Ishikawa (cell line): ENCODE data around the gene SASH1.

Source experiments
- CEBPB ChIP-seq: IDR thresholded peaks from 2 replicates; pipeline ENCODE4 v1.6.1; 2012
- CREB1 ChIP-seq: IDR thresholded peaks from 2 replicates; pipeline ENCODE4 v1.6.1; 2012; ENCODE audit warnings: low read depth
- EGR1 ChIP-seq: IDR thresholded peaks from 2 replicates; pipeline ENCODE4 v1.6.1; 2012
- EP300 ChIP-seq: IDR thresholded peaks from 2 replicates; pipeline ENCODE4 v1.6.1; 2012; ENCODE audit warnings: borderline replicate concordance
- FOXM1 ChIP-seq: IDR thresholded peaks from 2 replicates; pipeline ENCODE4 v1.6.1; 2012; ENCODE audit warnings: low read depth, borderline replicate concordance
- NFIC ChIP-seq: IDR thresholded peaks from 2 replicates; pipeline ENCODE4 v1.6.1; 2012
- RAD21 ChIP-seq: IDR thresholded peaks from 2 replicates; pipeline ENCODE4 v1.6.1; 2012; ENCODE audit warnings: low read depth
- TAF1 ChIP-seq: IDR thresholded peaks from 2 replicates; pipeline ENCODE4 v1.6.1; 2012; ENCODE audit warnings: low read depth, mild to moderate bottlenecking
- TCF12 ChIP-seq: IDR thresholded peaks from 2 replicates; pipeline ENCODE4 v1.6.1; 2012; ENCODE audit warnings: low read depth
- TEAD4 ChIP-seq: IDR thresholded peaks from 2 replicates; pipeline ENCODE4 v1.6.1; 2012
- YY1 ChIP-seq: IDR thresholded peaks from 2 replicates; pipeline ENCODE4 v1.6.1; 2012; ENCODE audit warnings: low read depth
- ZBTB7A ChIP-seq: IDR thresholded peaks from 2 replicates; pipeline ENCODE4 v1.6.1; 2012; ENCODE audit warnings: low read depth
- TF ChIP-seq, protein P1 (sequence below): IDR thresholded peaks from 2 replicates; pipeline ENCODE4 v1.6.1; 2012
- TF ChIP-seq, protein P2 (sequence below): IDR thresholded peaks from 2 replicates; pipeline ENCODE4 v1.6.1; 2012
- TF ChIP-seq, protein P3 (sequence below): IDR thresholded peaks from 2 replicates; pipeline ENCODE4 v1.6.1; 2012; ENCODE audit warnings: low read depth, mild to moderate bottlenecking

SASH1 gene

DNA sequence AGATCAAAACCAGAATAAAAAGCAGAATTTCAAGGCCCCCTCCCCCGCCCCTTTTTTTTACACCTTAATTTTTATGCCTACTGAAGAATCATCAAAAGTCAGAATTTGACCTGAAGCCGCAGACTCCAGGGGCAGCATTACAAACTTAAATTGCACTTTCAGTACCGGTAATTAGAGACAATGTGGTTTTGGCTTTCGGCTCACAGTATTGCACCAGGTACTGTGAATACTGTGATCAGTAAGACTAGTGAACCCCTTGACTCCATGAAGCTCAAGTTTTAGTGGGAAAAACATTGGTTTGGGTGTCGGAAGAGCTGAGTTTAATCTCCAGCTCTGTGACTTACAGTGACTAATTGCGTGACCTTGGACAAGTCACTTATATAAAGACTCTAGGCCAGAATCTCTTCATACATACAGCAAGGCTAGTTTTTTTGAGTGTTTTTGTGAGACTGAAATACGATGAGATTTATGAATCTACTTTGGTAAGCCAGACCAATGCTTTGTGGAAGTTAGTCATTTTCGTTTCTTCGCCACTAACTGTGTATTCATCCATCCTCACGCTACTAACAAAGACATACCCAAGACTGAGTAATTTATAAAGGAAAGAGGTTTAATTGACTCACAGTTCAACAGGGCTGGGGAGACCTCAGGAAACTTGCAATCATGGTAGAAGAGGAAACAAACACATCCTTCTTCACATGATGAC is 114.7 kb downstream of the SASH1 start:
- TF ChIP-seq, protein P1, sequence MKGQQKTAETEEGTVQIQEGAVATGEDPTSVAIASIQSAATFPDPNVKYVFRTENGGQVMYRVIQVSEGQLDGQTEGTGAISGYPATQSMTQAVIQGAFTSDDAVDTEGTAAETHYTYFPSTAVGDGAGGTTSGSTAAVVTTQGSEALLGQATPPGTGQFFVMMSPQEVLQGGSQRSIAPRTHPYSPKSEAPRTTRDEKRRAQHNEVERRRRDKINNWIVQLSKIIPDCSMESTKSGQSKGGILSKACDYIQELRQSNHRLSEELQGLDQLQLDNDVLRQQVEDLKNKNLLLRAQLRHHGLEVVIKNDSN: no peak
- TF ChIP-seq TEAD4: no peak
- TF ChIP-seq, protein P2, sequence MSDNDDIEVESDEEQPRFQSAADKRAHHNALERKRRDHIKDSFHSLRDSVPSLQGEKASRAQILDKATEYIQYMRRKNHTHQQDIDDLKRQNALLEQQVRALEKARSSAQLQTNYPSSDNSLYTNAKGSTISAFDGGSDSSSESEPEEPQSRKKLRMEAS: no peak
- no peak for TF ChIP-seq TAF1
- TF ChIP-seq ZBTB7A: no peak
- TF ChIP-seq CREB1: no peak
- TF ChIP-seq FOXM1: no peak
- TF ChIP-seq CEBPB: no peak
- TF ChIP-seq EP300: no peak
- no peak for TF ChIP-seq NFIC
- TF ChIP-seq EGR1: no peak
- TF ChIP-seq, protein P3, sequence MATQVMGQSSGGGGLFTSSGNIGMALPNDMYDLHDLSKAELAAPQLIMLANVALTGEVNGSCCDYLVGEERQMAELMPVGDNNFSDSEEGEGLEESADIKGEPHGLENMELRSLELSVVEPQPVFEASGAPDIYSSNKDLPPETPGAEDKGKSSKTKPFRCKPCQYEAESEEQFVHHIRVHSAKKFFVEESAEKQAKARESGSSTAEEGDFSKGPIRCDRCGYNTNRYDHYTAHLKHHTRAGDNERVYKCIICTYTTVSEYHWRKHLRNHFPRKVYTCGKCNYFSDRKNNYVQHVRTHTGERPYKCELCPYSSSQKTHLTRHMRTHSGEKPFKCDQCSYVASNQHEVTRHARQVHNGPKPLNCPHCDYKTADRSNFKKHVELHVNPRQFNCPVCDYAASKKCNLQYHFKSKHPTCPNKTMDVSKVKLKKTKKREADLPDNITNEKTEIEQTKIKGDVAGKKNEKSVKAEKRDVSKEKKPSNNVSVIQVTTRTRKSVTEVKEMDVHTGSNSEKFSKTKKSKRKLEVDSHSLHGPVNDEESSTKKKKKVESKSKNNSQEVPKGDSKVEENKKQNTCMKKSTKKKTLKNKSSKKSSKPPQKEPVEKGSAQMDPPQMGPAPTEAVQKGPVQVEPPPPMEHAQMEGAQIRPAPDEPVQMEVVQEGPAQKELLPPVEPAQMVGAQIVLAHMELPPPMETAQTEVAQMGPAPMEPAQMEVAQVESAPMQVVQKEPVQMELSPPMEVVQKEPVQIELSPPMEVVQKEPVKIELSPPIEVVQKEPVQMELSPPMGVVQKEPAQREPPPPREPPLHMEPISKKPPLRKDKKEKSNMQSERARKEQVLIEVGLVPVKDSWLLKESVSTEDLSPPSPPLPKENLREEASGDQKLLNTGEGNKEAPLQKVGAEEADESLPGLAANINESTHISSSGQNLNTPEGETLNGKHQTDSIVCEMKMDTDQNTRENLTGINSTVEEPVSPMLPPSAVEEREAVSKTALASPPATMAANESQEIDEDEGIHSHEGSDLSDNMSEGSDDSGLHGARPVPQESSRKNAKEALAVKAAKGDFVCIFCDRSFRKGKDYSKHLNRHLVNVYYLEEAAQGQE: no peak
- TF ChIP-seq TCF12: no peak
- no peak for TF ChIP-seq RAD21
- TF ChIP-seq YY1: no peak

GRCh38 chr6:148457843-148458159 is 115.2 kb downstream of the SASH1 start:
- TF ChIP-seq, protein P1: no peak
- TF ChIP-seq, protein P2: no peak
- TF ChIP-seq YY1 (no peak), NFIC (no peak)
- TF ChIP-seq, protein P3: no peak

- TF ChIP-seq CEBPB (no peak), TCF12 (no peak), FOXM1 (no peak), NFIC (no peak), RAD21 (no peak), YY1 (no peak), CREB1 (no peak), EGR1 (no peak), ZBTB7A (no peak), TEAD4 (no peak), TAF1 (no peak), EP300 (no peak)
- TF ChIP-seq, protein P3: no peak
- TF ChIP-seq, protein P1: no peak
- TF ChIP-seq, protein P2: no peak
These were observed 116.6 kb downstream of the SASH1 start for GRCh38 chr6:148459238-148459637.

- TF ChIP-seq, protein P1: no peak
- TF ChIP-seq TCF12: no peak
- TF ChIP-seq CREB1: no peak
- TF ChIP-seq EGR1: no peak
- no peak for TF ChIP-seq EP300
- TF ChIP-seq YY1: no peak
- TF ChIP-seq CEBPB: no peak
- TF ChIP-seq RAD21: no peak
- no peak for TF ChIP-seq NFIC
- no peak for TF ChIP-seq ZBTB7A
- no peak for TF ChIP-seq FOXM1
- TF ChIP-seq TAF1: no peak
- no peak for TF ChIP-seq TEAD4
- TF ChIP-seq, protein P2: no peak
- TF ChIP-seq, protein P3: no peak
These were observed 118.4 kb downstream of the SASH1 start for GRCh38 chr6:148460876-148461646.
